Measurements from ENCODE around the gene DYNLRB2. TPM values are rescaled to one million over a fixed set of nuclear protein-coding genes. Genes with fewer than 3 reads are reported as not detected.

The DYNLRB2 gene
- total and polyA plus RNA-seq, 2 of the 13 experiments (the other 11 are each of a cell fraction or from before 2014, with no cell fraction given), result not detected

DNA sequence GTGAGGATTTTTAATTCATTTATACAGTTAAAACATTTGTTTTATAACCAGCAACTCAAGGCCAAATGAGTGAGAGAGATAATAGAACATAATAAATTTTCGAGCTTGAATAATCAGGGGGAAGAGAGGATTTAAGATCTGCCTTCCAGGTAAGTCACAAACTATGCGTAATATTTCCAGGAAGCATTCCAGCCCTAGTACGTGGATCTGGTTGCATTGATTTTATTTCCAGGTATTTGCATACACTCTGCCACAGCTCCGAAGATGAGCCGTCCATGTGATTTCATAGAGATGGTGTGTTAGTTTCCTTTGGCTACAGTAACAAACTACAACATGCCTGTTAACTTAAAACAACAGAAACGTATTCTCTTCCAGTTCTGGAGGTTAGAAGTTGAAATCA lies 3.5 kb downstream of the DYNLRB2 start (continued):
- TF ChIP-seq, protein P1, sequence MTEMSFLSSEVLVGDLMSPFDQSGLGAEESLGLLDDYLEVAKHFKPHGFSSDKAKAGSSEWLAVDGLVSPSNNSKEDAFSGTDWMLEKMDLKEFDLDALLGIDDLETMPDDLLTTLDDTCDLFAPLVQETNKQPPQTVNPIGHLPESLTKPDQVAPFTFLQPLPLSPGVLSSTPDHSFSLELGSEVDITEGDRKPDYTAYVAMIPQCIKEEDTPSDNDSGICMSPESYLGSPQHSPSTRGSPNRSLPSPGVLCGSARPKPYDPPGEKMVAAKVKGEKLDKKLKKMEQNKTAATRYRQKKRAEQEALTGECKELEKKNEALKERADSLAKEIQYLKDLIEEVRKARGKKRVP (CRISPR knock-in tag; IDR thresholded peaks at IDR 0.05), result no peak
- no peak for TF ChIP-seq JARID2 (CRISPR knock-in tag; IDR thresholded peaks at IDR 0.05; ENCODE audit: insufficient replicate concordance)

DNA sequence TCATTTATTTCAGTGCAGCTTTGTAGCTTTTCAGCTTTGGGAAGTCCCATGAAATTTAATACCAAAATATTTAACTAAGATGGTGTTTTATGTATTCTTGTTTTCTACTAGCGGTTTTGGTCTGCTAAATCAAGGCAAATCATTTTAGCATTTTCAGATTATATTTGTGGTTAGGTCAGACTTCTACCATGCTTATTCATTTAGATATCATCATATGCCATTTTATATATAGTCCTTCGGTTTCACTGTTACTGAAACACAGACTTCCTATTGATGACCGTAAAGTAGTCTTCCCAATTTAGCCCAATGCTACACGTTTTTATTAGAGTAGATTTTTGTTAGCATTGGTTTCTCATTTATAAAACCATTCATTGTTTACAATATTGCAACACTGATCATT lies 5.5 kb downstream of the DYNLRB2 start:
- ChIA-PET POLR2A (no interaction called here), CTCF (ENCODE audit: low intra/inter-chr PET ratio, low total read pairs) (no interaction called here)
- H3K4me2 ChIP-seq (ENCODE audit: low read depth, low read length), result no peak overlapping the region
- H3K9me3 ChIP-seq (ENCODE audit: low read length), result no peaks in the 10 kb centered on the region
- ATAC-seq, result no peak
- no peak overlapping the region for H3K9ac ChIP-seq (ENCODE audit: insufficient read depth, low read depth, low read length)
- no peak overlapping the region for H3K27ac ChIP-seq (ENCODE audit: extremely low read length, insufficient read depth, low read length)
- WGBS (ENCODE audit: low lambda C conversion rate), result 31% methylated on average over 4 of the region's 4 CpGs
- H3K27me3 ChIP-seq (ENCODE audit: control insufficient read depth in 1 of 2, insufficient read depth in 2 of 2, low read length in 2 of 2), result no peaks in the 10 kb centered on the region
- no peak for FAIRE-seq
- no peaks in the 10 kb centered on the region for H3K36me3 ChIP-seq (replicated peaks in 1 of 2; ENCODE audit: control insufficient read depth in 1 of 2, insufficient read depth in 2 of 2, low read length in 2 of 2)
- no peaks in the 10 kb centered on the region for H4K20me1 ChIP-seq (ENCODE audit: insufficient read depth, low read length)
- in situ Hi-C loops (cut with HindIII; ENCODE audit: extremely low pct_ligation_motif_present, low pct_unique_long_range_greater_than_20kb), result no loop called here
- no peak overlapping the region for H3K4me3 ChIP-seq (replicated peaks in 1 of 3; ENCODE audit: insufficient read depth in 1 of 3, low read depth in 2 of 3, low read length in 3 of 3)
- H2AFZ ChIP-seq (ENCODE audit: low read length), result no peak overlapping the region
- BruUV-seq (replicated peaks), result no TSS peak
- DNase-seq (ENCODE audit: low spot score), result no peak
- intact Hi-C loops (cut with micrococcal nuclease; ENCODE audit: unreplicated experiment), result no loop called here
- H3K79me2 ChIP-seq (ENCODE audit: insufficient read depth, low read length), result no peaks in the 10 kb centered on the region
- peaks cover 1% of the 10 kb centered on the region; the same call in 1 of the 2 replicates for H3K4me1 ChIP-seq (ENCODE audit: insufficient read depth, low read length)
- no peak for TF ChIP-seq ZNF24 (IDR thresholded peaks at IDR 0.05)
- no peak for TF ChIP-seq HNRNPK (IDR thresholded peaks at IDR 0.05; ENCODE audit: low read depth, low read length, poor library complexity, severe bottlenecking)
- no peak for TF ChIP-seq TBP (CRISPR knock-in tag; IDR thresholded peaks at IDR 0.05)
- TF ChIP-seq, protein P2, sequence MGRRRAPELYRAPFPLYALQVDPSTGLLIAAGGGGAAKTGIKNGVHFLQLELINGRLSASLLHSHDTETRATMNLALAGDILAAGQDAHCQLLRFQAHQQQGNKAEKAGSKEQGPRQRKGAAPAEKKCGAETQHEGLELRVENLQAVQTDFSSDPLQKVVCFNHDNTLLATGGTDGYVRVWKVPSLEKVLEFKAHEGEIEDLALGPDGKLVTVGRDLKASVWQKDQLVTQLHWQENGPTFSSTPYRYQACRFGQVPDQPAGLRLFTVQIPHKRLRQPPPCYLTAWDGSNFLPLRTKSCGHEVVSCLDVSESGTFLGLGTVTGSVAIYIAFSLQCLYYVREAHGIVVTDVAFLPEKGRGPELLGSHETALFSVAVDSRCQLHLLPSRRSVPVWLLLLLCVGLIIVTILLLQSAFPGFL (CRISPR knock-in tag; IDR thresholded peaks at IDR 0.05), result no peak
- no peak for TF ChIP-seq MEIS1 (CRISPR knock-in tag; IDR thresholded peaks at IDR 0.05; ENCODE audit: borderline replicate concordance)
- TF ChIP-seq RCOR2 (CRISPR knock-in tag; IDR thresholded peaks at IDR 0.05), result no peak
- TF ChIP-seq, protein P3, sequence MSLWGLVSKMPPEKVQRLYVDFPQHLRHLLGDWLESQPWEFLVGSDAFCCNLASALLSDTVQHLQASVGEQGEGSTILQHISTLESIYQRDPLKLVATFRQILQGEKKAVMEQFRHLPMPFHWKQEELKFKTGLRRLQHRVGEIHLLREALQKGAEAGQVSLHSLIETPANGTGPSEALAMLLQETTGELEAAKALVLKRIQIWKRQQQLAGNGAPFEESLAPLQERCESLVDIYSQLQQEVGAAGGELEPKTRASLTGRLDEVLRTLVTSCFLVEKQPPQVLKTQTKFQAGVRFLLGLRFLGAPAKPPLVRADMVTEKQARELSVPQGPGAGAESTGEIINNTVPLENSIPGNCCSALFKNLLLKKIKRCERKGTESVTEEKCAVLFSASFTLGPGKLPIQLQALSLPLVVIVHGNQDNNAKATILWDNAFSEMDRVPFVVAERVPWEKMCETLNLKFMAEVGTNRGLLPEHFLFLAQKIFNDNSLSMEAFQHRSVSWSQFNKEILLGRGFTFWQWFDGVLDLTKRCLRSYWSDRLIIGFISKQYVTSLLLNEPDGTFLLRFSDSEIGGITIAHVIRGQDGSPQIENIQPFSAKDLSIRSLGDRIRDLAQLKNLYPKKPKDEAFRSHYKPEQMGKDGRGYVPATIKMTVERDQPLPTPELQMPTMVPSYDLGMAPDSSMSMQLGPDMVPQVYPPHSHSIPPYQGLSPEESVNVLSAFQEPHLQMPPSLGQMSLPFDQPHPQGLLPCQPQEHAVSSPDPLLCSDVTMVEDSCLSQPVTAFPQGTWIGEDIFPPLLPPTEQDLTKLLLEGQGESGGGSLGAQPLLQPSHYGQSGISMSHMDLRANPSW (CRISPR knock-in tag; IDR thresholded peaks at IDR 0.05; ENCODE audit: borderline replicate concordance), result no peak
- TF ChIP-seq ATRX (CRISPR knock-in tag; IDR thresholded peaks at IDR 0.05; ENCODE audit: borderline replicate concordance), result no peak
- TF ChIP-seq KDM4B (CRISPR knock-in tag; IDR thresholded peaks at IDR 0.05), result no peak
- no peak for TF ChIP-seq ATF7 (IDR thresholded peaks at IDR 0.05)
- TF ChIP-seq ATF7 (CRISPR knock-in tag; IDR thresholded peaks at IDR 0.05), result no peak
- no peak for TF ChIP-seq PAX8 (CRISPR knock-in tag; IDR thresholded peaks at IDR 0.05; ENCODE audit: borderline replicate concordance)
- no peak for TF ChIP-seq CEBPB (IDR thresholded peaks at IDR 0.05; ENCODE audit: borderline replicate concordance, low read depth, low read length)
- TF ChIP-seq HMG20B (CRISPR knock-in tag; conservative IDR thresholded peaks at IDR 0.05), result no peak
- TF ChIP-seq ZBTB42 (CRISPR knock-in tag; IDR thresholded peaks at IDR 0.05), result no peak
- TF ChIP-seq, protein P4, sequence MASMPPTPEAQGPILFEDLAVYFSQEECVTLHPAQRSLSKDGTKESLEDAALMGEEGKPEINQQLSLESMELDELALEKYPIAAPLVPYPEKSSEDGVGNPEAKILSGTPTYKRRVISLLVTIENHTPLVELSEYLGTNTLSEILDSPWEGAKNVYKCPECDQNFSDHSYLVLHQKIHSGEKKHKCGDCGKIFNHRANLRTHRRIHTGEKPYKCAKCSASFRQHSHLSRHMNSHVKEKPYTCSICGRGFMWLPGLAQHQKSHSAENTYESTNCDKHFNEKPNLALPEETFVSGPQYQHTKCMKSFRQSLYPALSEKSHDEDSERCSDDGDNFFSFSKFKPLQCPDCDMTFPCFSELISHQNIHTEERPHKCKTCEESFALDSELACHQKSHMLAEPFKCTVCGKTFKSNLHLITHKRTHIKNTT (CRISPR knock-in tag; IDR thresholded peaks at IDR 0.05), result no peak

Measured in HepG2 (cell line).